Lower leg skin (tissue), 3 donors: ENCODE measurements around the gene GTPBP3.

Source experiments
- POLR2A ChIP-seq, 2 donors: fragments of 450-650 bp; IDR thresholded peaks; one replicate each; pipeline ENCODE4 v1.6.1; 2016 to 2017; ENCODE audit warnings: antibody characterized with exemption in 2 of 2, mild to moderate bottlenecking in 1 of 2, moderate library complexity in 1 of 2
- TF ChIP-seq, protein P1 (sequence below), 3 donors: fragments of 450-650 bp; IDR thresholded peaks; one replicate each; pipeline ENCODE4 v1.5.1; 2016; ENCODE audit warnings: antibody characterized with exemption in 3 of 3, mild to moderate bottlenecking in 3 of 3, moderate library complexity in 2 of 3

DNA sequence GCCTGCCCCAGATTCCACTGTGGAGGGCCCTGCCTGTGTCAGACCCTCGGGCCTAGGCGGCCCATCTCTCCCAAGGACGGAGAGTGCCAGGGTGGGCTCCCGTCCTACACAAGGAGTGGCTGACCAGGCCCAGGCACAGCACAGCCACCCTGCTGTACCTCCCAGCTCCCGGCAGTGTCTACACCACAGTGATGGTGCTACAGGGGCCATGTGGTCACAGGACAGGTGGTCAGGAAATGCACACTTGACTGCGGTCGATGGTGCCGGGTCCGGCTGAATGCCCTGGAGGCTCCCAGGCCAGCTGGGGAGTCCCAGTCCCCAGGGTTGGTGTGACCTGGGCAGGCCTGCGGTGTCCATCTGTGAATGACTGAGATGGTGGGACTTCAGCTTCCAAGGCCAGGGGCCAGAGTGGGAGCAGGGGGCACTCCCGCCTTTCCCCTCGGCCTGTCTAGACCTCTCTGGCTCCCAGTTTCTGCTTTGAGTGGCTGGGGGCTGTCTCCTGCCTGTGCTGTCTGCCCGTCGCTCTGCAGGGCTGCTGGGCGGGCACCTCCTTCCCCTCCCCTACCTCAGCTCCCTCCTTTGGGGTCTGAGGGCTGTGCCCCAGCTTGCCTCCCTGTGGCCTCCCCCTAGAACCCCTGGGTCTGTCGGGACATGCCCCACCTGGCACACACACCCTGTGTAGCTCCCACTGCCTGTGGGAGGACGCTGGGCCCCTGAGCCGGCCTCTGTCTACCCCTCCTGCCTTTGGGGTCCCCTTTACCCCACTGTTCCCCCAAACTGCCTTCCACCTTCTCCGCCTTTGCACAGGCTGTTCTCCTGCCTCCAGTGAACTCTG is 15.5 kb upstream of the GTPBP3 start:
- TF ChIP-seq, protein P1, sequence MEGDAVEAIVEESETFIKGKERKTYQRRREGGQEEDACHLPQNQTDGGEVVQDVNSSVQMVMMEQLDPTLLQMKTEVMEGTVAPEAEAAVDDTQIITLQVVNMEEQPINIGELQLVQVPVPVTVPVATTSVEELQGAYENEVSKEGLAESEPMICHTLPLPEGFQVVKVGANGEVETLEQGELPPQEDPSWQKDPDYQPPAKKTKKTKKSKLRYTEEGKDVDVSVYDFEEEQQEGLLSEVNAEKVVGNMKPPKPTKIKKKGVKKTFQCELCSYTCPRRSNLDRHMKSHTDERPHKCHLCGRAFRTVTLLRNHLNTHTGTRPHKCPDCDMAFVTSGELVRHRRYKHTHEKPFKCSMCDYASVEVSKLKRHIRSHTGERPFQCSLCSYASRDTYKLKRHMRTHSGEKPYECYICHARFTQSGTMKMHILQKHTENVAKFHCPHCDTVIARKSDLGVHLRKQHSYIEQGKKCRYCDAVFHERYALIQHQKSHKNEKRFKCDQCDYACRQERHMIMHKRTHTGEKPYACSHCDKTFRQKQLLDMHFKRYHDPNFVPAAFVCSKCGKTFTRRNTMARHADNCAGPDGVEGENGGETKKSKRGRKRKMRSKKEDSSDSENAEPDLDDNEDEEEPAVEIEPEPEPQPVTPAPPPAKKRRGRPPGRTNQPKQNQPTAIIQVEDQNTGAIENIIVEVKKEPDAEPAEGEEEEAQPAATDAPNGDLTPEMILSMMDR (IDR thresholded peaks at IDR 0.05) = no peak
- no peak for TF ChIP-seq POLR2A (IDR thresholded peaks at IDR 0.05)
